Measurements from ENCODE around the gene CELSR1. TPM values are rescaled to one million over a fixed set of nuclear protein-coding genes. Genes with fewer than 3 reads are reported as not detected.

The CELSR1 gene
- total and polyA plus RNA-seq, 2 donors from 2014 or later: 15.7 to 49.9 TPM

- Histone ChIP-seq H3K4me3 (ENCODE audit: low read length in 3 of 3) (no peak overlapping the region), H3K4me1 (ENCODE audit: control insufficient read depth in 2 of 3, insufficient read depth in 2 of 3, low read depth in 1 of 3, low read length in 3 of 3) (peaks cover 0 to 22% (median 16%) of the 10 kb centered on the region in 3 donors), H3K36me3 (ENCODE audit: control insufficient read depth in 2 of 3, insufficient read depth in 3 of 3, low read length in 3 of 3) (no peaks in the 10 kb centered on the region), H3K27me3 (ENCODE audit: control insufficient read depth, insufficient read depth, low read length) (no peaks in the 10 kb centered on the region), H3K9ac (ENCODE audit: low read length in 3 of 3) (no peak overlapping the region), H3K27ac (ENCODE audit: low read depth in 2 of 2, low read length in 2 of 2) (no peak overlapping the region), H3K9me3 (ENCODE audit: control insufficient read depth in 2 of 3, insufficient read depth in 1 of 3, low read length in 3 of 3) (no peaks in the 10 kb centered on the region)
- DNase-seq: no peak
- intact Hi-C loops (cut with DNase I): no loop called here
- no peak for TF ChIP-seq CTCF (IDR thresholded peaks at IDR 0.05; ENCODE audit: borderline replicate concordance, extremely low read depth, insufficient read depth)
- no peak for FAIRE-seq
Observed at GRCh38 chr22:46449116-46449691, 88.2 kb downstream of the CELSR1 start.

- Histone ChIP-seq H3K4me3 (ENCODE audit: low read length in 3 of 3) (no peak overlapping the region), H3K9me3 (ENCODE audit: control insufficient read depth in 2 of 3, insufficient read depth in 1 of 3, low read length in 3 of 3) (no peaks in the 10 kb centered on the region), H3K36me3 (ENCODE audit: control insufficient read depth in 2 of 3, insufficient read depth in 3 of 3, low read length in 3 of 3) (no peaks in the 10 kb centered on the region), H3K4me1 (ENCODE audit: control insufficient read depth in 2 of 3, insufficient read depth in 2 of 3, low read depth in 1 of 3, low read length in 3 of 3) (peaks cover 2 to 19% (median 11%) of the 10 kb centered on the region in 3 donors), H3K9ac (ENCODE audit: low read length in 3 of 3) (no peak overlapping the region), H3K27me3 (ENCODE audit: control insufficient read depth, insufficient read depth, low read length) (no peaks in the 10 kb centered on the region), H3K27ac (ENCODE audit: low read depth in 2 of 2, low read length in 2 of 2) (no peak overlapping the region)
- peak in 1 of 5 donors; percentile 21 for DNase-seq
- intact Hi-C loops (cut with DNase I): no loop called here
- TF ChIP-seq CTCF (IDR thresholded peaks at IDR 0.05; ENCODE audit: borderline replicate concordance, extremely low read depth, insufficient read depth): no peak
- FAIRE-seq: no peak
Observed at GRCh38 chr22:46448333-46448732, 89.1 kb downstream of the CELSR1 start.

GRCh38 chr22:46447906-46448305, 89.5 kb downstream of the CELSR1 start:
- no peak overlapping the region for H3K27ac ChIP-seq (ENCODE audit: low read depth in 2 of 2, low read length in 2 of 2)
- no peaks in the 10 kb centered on the region for H3K36me3 ChIP-seq (ENCODE audit: control insufficient read depth in 2 of 3, insufficient read depth in 3 of 3, low read length in 3 of 3)
- DNase-seq: peak in 1 of 5 donors; percentile 54
- no peaks in the 10 kb centered on the region for H3K27me3 ChIP-seq (ENCODE audit: control insufficient read depth, insufficient read depth, low read length)
- no peak overlapping the region for H3K9ac ChIP-seq (ENCODE audit: low read length in 3 of 3)
- FAIRE-seq: no peak
- peaks cover 2 to 17% (median 11%) of the 10 kb centered on the region in 3 donors for H3K4me1 ChIP-seq (ENCODE audit: control insufficient read depth in 2 of 3, insufficient read depth in 2 of 3, low read depth in 1 of 3, low read length in 3 of 3)
- no peak for TF ChIP-seq CTCF (IDR thresholded peaks at IDR 0.05; ENCODE audit: borderline replicate concordance, extremely low read depth, insufficient read depth)
- H3K9me3 ChIP-seq (ENCODE audit: control insufficient read depth in 2 of 3, insufficient read depth in 1 of 3, low read length in 3 of 3): no peaks in the 10 kb centered on the region
- no peak overlapping the region for H3K4me3 ChIP-seq (ENCODE audit: low read length in 3 of 3)
- intact Hi-C loops (cut with DNase I): no loop called here

GRCh38 chr22:46446799-46447198, 90.6 kb downstream of the CELSR1 start:
- H3K27me3 ChIP-seq (ENCODE audit: control insufficient read depth, insufficient read depth, low read length): no peaks in the 10 kb centered on the region
- no peaks in the 10 kb centered on the region for H3K9me3 ChIP-seq (ENCODE audit: control insufficient read depth in 2 of 3, insufficient read depth in 1 of 3, low read length in 3 of 3)
- TF ChIP-seq CTCF (IDR thresholded peaks at IDR 0.05; ENCODE audit: borderline replicate concordance, extremely low read depth, insufficient read depth): no peak
- no peak overlapping the region for H3K4me3 ChIP-seq (ENCODE audit: low read length in 3 of 3)
- FAIRE-seq (no peak), DNase-seq (peak in 1 of 5 donors; percentile 31)
- no peak overlapping the region for H3K27ac ChIP-seq (ENCODE audit: low read depth in 2 of 2, low read length in 2 of 2)
- H3K9ac ChIP-seq (ENCODE audit: low read length in 3 of 3): no peak overlapping the region
- H3K4me1 ChIP-seq (ENCODE audit: control insufficient read depth in 2 of 3, insufficient read depth in 2 of 3, low read depth in 1 of 3, low read length in 3 of 3): peaks cover 2 to 8% (median 7%) of the 10 kb centered on the region in 3 donors
- intact Hi-C loops (cut with DNase I): no loop called here
- no peaks in the 10 kb centered on the region for H3K36me3 ChIP-seq (ENCODE audit: control insufficient read depth in 2 of 3, insufficient read depth in 3 of 3, low read length in 3 of 3)

Data from kidney (tissue), 14 donors.